COR-L47 (cell line): ENCODE measurements around the gene FAM20B.

ENCODE experiments used
- DNase-seq: peaks from one replicate; lab custom pipeline; 2025; lab: John Stamatoyannopoulos, UW

The FAM20B gene

DNA sequence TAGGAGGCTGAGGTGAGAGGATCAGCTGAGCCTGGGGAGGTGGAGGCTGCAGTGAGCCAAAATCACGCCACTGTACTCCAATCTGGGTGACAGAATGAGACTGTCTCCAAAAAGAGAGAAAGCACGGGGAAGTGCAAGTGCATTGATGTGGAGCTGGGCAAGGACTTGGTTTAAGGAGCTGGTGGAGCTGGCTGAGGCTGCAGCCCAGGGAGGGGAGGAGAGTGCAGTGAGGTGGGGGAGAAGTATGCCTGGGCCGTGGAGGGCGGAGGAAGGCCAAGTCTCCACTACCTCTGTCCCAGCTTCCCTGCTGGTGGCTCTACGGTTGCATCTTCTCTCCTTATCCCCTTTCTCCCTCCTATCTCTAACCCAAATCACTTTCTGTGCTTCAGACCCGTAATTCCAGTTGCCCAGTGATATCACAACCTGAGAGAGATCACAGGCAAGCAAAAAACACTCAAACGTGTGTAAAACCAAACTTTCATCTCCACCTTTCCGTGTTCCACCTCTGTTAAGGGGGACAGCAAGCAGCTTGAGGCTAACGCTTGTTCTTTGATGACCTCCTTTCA is 67.3 kb downstream of the FAM20B start:
- no peak for DNase-seq

- no peak for DNase-seq
Measured at GRCh38 chr1:179094818-179095217, 69.1 kb downstream of the FAM20B start.

DNA sequence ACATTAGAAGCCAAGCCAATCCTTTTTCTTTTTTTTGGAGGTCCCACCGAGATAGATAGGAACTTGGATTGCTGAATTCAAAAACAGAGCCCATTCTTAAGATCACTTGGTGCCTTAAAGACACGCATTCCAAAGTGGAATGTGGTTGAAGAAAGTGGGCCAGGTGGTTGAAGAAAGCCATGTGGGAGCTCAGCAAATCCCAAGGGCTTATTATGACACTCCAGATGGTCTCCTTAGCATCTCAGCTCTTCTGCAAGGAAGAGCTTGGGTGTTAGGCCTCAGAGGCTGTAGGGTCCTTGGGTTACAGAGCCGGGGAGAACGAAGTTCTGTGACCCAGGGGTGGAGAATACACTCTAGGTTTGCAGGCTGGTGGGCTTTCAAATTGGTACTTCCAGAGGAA is 69.7 kb downstream of the FAM20B start:
- no peak for DNase-seq

DNA sequence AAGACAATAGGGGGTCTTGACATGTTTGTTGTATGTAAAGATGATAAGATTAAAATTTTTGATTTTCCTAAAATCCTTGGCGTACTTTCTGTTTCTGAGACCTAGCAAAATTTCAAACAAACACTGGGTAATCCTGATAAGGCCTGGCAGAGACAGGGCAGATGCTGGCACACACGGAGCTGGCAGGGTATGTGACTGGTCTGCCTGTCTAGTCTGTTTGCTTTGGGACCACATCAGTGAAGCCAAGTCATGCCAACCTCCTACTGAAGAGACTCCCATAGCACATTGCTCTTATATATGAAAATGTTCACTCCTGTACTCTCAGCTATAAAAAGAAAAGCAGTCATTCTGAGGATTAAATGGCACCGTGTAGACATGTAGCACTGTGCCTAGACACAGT is 70.2 kb downstream of the FAM20B start:
- no peak for DNase-seq

DNA sequence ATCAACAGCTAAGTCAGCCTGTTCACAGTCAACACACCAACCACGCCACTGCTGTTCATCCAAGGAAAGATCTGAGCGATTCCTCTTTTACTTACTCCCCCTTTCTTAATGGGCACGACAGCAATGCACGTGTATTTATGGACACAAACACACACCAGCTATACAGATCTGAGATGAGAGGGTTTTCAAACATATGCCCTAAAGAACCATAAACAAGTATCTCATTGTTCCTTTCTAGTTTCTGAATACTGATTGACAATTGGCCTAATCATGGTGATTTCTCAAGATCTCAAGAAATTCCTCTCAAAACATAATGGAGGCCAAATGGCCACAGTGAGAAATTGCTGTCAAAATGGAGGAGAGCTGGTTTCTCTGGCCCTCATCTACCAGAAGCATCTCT is 74.2 kb downstream of the FAM20B start:
- no peak for DNase-seq

GRCh38 chr1:179101566-179101965 is 75.9 kb downstream of the FAM20B start:
- no peak for DNase-seq

DNA sequence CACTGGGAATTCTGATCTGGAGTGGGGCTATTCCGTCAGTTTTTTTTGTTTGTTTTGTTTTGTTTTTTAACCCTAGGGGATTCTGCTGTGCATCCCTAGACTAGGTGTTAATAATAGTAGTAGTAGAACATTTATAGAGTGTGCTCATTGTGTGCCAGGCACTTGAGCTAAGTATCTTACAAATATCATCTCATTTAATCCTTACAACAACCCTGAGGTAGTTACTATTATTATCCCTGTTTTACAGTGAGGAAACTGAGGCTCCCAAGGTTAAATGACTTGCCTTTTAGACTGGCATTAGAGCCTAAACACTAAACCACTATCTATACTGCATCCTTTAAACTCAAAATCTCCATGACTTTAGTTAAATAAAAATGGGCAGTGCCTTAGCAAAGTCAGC is 78.3 kb downstream of the FAM20B start:
- DNase-seq: no peak

- DNase-seq: no peak
Measured at GRCh38 chr1:179104611-179105250, 79.0 kb downstream of the FAM20B start.

- peak; percentile 8 for DNase-seq
Measured at GRCh38 chr1:179105393-179105792, 79.7 kb downstream of the FAM20B start.

DNA sequence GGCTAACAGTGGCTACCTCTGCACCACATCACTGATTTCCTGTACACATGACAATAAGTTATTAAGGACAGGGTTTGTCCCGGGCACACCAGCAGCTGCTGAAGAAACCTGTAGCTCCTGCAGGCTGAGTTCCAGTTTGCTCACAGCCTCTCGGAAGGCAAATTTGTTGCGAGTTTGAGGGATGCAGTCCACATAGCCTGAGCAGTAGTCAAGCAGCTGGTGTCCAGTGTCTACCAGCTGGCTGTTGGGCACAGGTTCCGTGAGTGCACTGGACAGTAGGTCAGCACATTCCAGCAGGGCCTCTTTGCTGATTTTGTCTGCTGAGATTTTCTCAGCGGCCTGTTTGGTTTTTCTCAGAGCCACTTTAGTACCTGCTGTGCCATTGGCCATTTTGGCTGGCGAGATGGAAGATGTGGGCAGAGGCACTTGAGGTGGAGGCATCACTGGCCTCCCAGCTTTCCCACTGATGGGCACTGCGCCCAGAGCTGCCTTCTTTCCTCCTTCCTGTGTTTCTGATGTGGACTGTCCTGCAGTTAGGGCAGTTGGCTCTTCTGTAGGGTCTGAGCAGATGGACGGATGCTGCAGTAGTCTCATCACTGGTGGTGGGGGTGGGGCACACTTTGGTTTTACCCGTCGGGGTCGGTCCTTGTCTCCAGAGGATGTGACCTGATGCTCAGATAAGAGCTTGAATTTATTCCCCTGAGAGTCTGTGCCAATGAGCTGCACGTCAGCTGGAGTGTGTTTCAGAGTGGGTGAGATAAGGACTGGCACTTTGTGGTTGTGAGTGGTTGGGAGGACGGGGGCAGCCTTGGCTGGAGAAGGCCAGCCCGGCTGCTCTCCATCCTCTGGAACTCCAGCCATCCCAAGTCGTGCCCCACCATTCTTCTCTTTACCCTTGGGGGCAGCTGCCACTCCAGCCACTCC is 82.3 kb downstream of the FAM20B start:
- DNase-seq: no peak

- no peak for DNase-seq
Measured at GRCh38 chr1:179108644-179109043, 83.0 kb downstream of the FAM20B start.

DNA sequence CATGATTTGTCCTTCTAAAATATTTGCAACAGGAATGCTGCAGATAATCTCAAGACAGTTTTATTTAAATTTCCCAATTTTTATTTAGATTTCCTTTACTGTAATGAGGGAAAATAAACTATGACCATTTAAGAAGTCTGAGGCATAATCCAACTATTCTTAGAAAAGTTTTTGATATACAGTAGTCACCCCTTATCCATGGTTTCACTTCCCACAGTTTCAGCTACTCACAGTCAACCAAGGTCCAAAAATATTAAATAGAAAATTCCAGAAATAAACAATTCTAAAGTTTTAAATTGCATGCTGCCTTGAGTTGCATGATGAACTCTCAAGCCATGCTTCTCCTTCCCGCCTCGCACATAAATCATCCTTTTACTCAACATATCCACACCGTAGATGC is 89.5 kb downstream of the FAM20B start:
- DNase-seq: no peak

GRCh38 chr1:179119513-179119912 is 93.8 kb downstream of the FAM20B start:
- no peak for DNase-seq

GRCh38 chr1:179120736-179121135 is 95.0 kb downstream of the FAM20B start:
- DNase-seq: no peak

DNA sequence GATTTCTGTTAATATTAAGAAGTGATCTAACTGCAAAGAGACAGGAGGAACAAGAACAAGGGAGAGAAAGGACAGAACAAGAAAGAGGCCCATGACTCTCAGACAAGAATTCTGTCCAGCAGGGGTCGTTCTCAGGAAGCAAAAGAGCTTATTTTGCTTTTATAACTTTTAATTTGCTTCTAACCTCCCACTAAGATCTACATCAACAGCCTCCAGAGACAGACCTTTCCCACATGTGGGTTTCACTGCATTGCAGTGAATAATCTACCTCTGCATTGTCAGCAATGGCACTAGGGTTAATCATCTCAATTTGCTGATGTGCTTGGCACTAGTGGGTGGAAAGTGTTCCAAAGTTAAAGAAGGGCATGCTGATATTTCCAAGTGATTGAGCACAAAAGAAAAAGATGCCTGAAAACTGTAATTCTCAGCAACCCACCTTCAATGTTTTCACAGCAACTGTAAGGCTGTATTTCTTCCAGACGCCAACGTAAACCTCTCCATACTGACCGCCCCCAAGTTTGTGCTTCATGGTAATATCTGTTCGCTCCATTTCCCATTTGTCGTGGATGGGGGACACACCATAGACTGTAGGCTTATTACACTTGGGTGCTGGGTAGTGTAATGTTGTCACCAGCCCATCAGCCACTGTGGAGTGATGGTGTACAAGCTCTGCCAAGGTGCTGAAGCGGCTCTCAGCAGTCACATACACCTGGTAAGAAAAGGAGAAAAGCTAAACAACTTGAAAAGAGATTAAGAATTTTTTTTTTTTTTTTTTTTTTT is 95.7 kb downstream of the FAM20B start:
- DNase-seq: no peak

DNA sequence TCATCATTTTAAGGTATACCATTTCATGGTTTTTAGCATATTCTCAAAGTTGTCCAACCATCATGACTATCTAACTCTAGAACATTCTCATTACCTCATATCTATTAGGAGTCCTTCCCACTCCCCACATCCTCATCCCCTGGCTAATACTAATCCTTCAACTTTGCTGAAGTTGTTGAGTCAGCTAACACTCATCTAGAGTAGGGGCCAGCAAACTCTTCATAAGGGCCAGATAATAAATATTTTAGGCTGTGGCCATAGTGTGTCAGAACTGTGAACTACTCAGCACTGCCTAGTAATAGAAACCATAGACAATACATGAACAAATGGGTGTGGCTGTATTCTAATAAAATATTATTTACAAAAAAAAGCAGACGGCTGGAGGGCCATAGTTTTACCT is 99.2 kb downstream of the FAM20B start:
- no peak for DNase-seq
